ENCODE measurements around the gene FAM163A. TPM values are rescaled to one million over a fixed set of nuclear protein-coding genes. Genes with fewer than 3 reads are reported as not detected.

The FAM163A gene
- total and polyA plus RNA-seq, 2 experiments from 2014 or later = 0.06 to 0.42 TPM

- H3K36me3 ChIP-seq = no peaks in the 10 kb centered on the region
- no peak overlapping the region for H3K4me3 ChIP-seq
- TF ChIP-seq, protein P1, sequence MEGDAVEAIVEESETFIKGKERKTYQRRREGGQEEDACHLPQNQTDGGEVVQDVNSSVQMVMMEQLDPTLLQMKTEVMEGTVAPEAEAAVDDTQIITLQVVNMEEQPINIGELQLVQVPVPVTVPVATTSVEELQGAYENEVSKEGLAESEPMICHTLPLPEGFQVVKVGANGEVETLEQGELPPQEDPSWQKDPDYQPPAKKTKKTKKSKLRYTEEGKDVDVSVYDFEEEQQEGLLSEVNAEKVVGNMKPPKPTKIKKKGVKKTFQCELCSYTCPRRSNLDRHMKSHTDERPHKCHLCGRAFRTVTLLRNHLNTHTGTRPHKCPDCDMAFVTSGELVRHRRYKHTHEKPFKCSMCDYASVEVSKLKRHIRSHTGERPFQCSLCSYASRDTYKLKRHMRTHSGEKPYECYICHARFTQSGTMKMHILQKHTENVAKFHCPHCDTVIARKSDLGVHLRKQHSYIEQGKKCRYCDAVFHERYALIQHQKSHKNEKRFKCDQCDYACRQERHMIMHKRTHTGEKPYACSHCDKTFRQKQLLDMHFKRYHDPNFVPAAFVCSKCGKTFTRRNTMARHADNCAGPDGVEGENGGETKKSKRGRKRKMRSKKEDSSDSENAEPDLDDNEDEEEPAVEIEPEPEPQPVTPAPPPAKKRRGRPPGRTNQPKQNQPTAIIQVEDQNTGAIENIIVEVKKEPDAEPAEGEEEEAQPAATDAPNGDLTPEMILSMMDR (IDR thresholded peaks at IDR 0.05; ENCODE audit: low read depth, low read length) = no peak
- peaks cover 56% of the 10 kb centered on the region for H3K27me3 ChIP-seq
- no peaks in the 10 kb centered on the region for H3K9me3 ChIP-seq (ENCODE audit: low read depth)
- no peak for DNase-seq (ENCODE audit: low read depth in 1 of 2, low spot score in 1 of 2)
- H3K27ac ChIP-seq = no peak overlapping the region
- H3K4me1 ChIP-seq (ENCODE audit: low read depth) = no peaks in the 10 kb centered on the region
These were observed 7.5 kb downstream of the FAM163A start for GRCh38 chr1:179750630-179751029.

- Histone ChIP-seq H3K27me3 (peaks cover 34% of the 10 kb centered on the region), H3K36me3 (no peaks in the 10 kb centered on the region), H3K27ac (no peak overlapping the region), H3K4me3 (no peak overlapping the region), H3K9me3 (ENCODE audit: low read depth) (no peaks in the 10 kb centered on the region), H3K4me1 (ENCODE audit: low read depth) (no peaks in the 10 kb centered on the region)
- no peak for DNase-seq (ENCODE audit: low read depth in 1 of 2, low spot score in 1 of 2)
- TF ChIP-seq, protein P1 (IDR thresholded peaks at IDR 0.05; ENCODE audit: low read depth, low read length) = no peak
These were observed 10.0 kb downstream of the FAM163A start for GRCh38 chr1:179753061-179753460.

GRCh38 chr1:179754041-179754624, 11.0 kb downstream of the FAM163A start:
- Histone ChIP-seq H3K36me3 (no peaks in the 10 kb centered on the region), H3K27me3 (peaks cover 23% of the 10 kb centered on the region), H3K4me1 (ENCODE audit: low read depth) (no peaks in the 10 kb centered on the region), H3K27ac (no peak overlapping the region), H3K4me3 (no peak overlapping the region), H3K9me3 (ENCODE audit: low read depth) (no peaks in the 10 kb centered on the region)
- TF ChIP-seq, protein P1 (IDR thresholded peaks at IDR 0.05; ENCODE audit: low read depth, low read length) = no peak
- peak in 1 of 2 donors; percentile 94 for DNase-seq (ENCODE audit: low read depth in 1 of 2, low spot score in 1 of 2)

- no peak overlapping the region for H3K27ac ChIP-seq
- DNase-seq (ENCODE audit: low read depth in 1 of 2, low spot score in 1 of 2) = no peak
- H3K4me1 ChIP-seq (ENCODE audit: low read depth) = no peaks in the 10 kb centered on the region
- H3K36me3 ChIP-seq = no peaks in the 10 kb centered on the region
- TF ChIP-seq, protein P1 (IDR thresholded peaks at IDR 0.05; ENCODE audit: low read depth, low read length) = no peak
- peaks cover 7% of the 10 kb centered on the region for H3K27me3 ChIP-seq
- no peak overlapping the region for H3K4me3 ChIP-seq
- H3K9me3 ChIP-seq (ENCODE audit: low read depth) = no peaks in the 10 kb centered on the region
These were observed 14.8 kb downstream of the FAM163A start for GRCh38 chr1:179757933-179758332.

GRCh38 chr1:179760521-179760920, 17.4 kb downstream of the FAM163A start:
- peaks cover 4% of the 10 kb centered on the region for H3K27me3 ChIP-seq
- no peaks in the 10 kb centered on the region for H3K36me3 ChIP-seq
- no peaks in the 10 kb centered on the region for H3K4me1 ChIP-seq (ENCODE audit: low read depth)
- TF ChIP-seq, protein P1 (IDR thresholded peaks at IDR 0.05; ENCODE audit: low read depth, low read length) = no peak
- no peaks in the 10 kb centered on the region for H3K9me3 ChIP-seq (ENCODE audit: low read depth)
- no peak overlapping the region for H3K27ac ChIP-seq
- no peak for DNase-seq (ENCODE audit: low read depth in 1 of 2, low spot score in 1 of 2)
- H3K4me3 ChIP-seq = no peak overlapping the region

Measured in cardiac muscle cell (in vitro differentiated cells and primary cell).